ENCODE results near the gene INTS6. TPM values are rescaled to one million over a fixed set of nuclear protein-coding genes. Genes with fewer than 3 reads are reported as not detected.

The INTS6 gene
- polyA plus RNA-seq, 1 experiment = 53.7 TPM

GRCh38 chr13:51456510-51456909 lies 3.7 kb upstream of the INTS6 start:
- Histone ChIP-seq H3K27me3 (ENCODE audit: control insufficient read depth, insufficient read depth, low read length) (no peaks in the 10 kb centered on the region), H3K4me3 (ENCODE audit: low read depth, low read length) (no peak overlapping the region), H3K9me3 (ENCODE audit: control insufficient read depth, insufficient read depth, low read length) (peaks cover 9% of the 10 kb centered on the region; the same call in 1 of the 2 replicates), H3K27ac (ENCODE audit: low read depth, low read length) (no peak overlapping the region)
- DNase-seq (ENCODE audit: low read depth, low spot score) = no peak
- TF ChIP-seq CTCF (IDR thresholded peaks at IDR 0.05; ENCODE audit: low read depth, low read length) = no peak
- POLR2A ChIA-PET = no interaction called here
- CTCF ChIA-PET = no interaction called here

- CTCF ChIA-PET = interaction anchor here (1.6 to 1.9 kb wide), 2 partner anchors 9 to 342 kb away, joined by 3 to 4 read pairs; no protein-coding TSS in a partner anchor
- Histone ChIP-seq H3K27ac (ENCODE audit: low read depth, low read length) (no peak overlapping the region), H3K4me3 (ENCODE audit: low read depth, low read length) (no peak overlapping the region), H3K27me3 (ENCODE audit: control insufficient read depth, insufficient read depth, low read length) (no peaks in the 10 kb centered on the region), H3K9me3 (ENCODE audit: control insufficient read depth, insufficient read depth, low read length) (peaks cover 9% of the 10 kb centered on the region; the same call in 1 of the 2 replicates)
- DNase-seq (ENCODE audit: low read depth, low spot score) = no peak
- POLR2A ChIA-PET = interaction anchor here (0.7 kb wide), 1 partner anchor 12 kb away, joined by 3 read pairs; no protein-coding TSS in a partner anchor
- no peak for TF ChIP-seq CTCF (IDR thresholded peaks at IDR 0.05; ENCODE audit: low read depth, low read length)
These were observed 2.7 kb upstream of the INTS6 start for GRCh38 chr13:51455532-51455931.

- Histone ChIP-seq H3K9me3 (ENCODE audit: control insufficient read depth, insufficient read depth, low read length) (peaks cover 9% of the 10 kb centered on the region; the same call in 1 of the 2 replicates), H3K4me3 (ENCODE audit: low read depth, low read length) (peak overlapping the region; percentile 75), H3K27ac (ENCODE audit: low read depth, low read length) (peak overlapping the region; percentile 90), H3K27me3 (ENCODE audit: control insufficient read depth, insufficient read depth, low read length) (no peaks in the 10 kb centered on the region)
- DNase-seq (ENCODE audit: low read depth, low spot score) = no peak
- no peak for TF ChIP-seq CTCF (IDR thresholded peaks at IDR 0.05; ENCODE audit: low read depth, low read length)
- CTCF ChIA-PET = interaction anchor here (0.8 to 1.9 kb wide), 3 partner anchors 10 to 131 kb away, joined by 3 to 5 read pairs (median 4); no protein-coding TSS in a partner anchor
- POLR2A ChIA-PET = interaction anchor here (0.6 to 2.5 kb wide), 7 partner anchors 12 to 310 kb away, joined by 4 to 53 read pairs (median 15); no protein-coding TSS in a partner anchor
These were observed 1.3 kb upstream of the INTS6 start for GRCh38 chr13:51453959-51454703.

- CTCF ChIA-PET = interaction anchor here (0.5 to 1.9 kb wide), 5 partner anchors 11 to 304 kb away, joined by 3 to 5 read pairs (median 4); no protein-coding TSS in a partner anchor
- peaks cover 9% of the 10 kb centered on the region; the same call in 1 of the 2 replicates for H3K9me3 ChIP-seq (ENCODE audit: control insufficient read depth, insufficient read depth, low read length)
- no peak for DNase-seq (ENCODE audit: low read depth, low spot score)
- TF ChIP-seq CTCF (IDR thresholded peaks at IDR 0.05; ENCODE audit: low read depth, low read length) = no peak
- no peaks in the 10 kb centered on the region for H3K27me3 ChIP-seq (ENCODE audit: control insufficient read depth, insufficient read depth, low read length)
- H3K4me3 ChIP-seq (ENCODE audit: low read depth, low read length) = peak overlapping the region; percentile 75
- H3K27ac ChIP-seq (ENCODE audit: low read depth, low read length) = peak overlapping the region; percentile 90
- POLR2A ChIA-PET = interaction anchor here (0.6 to 2.5 kb wide), 68 partner anchors 9 to 968 kb away, joined by 3 to 53 read pairs (median 5); no protein-coding TSS in a partner anchor
These were observed 547 bp upstream of the INTS6 start for GRCh38 chr13:51453207-51453958.
